HEK293T (cell line): ENCODE measurements around the gene MUC5B.

Experiments used
- CTCF ChIA-PET: fragments of 350-600 bp; formaldehyde crosslinking; extraction: SDS; loops from one replicate; lab custom pipeline; 2021; ENCODE audit warnings: antibody characterized with exemption, inconsistent platforms; lab: Yijun Ruan, JAX
- POLR2A ChIA-PET: fragments of 350-600 bp; formaldehyde crosslinking; extraction: SDS; loops from one replicate; lab custom pipeline; 2020; ENCODE audit warnings: antibody characterized with exemption, inconsistent platforms; lab: Yijun Ruan, JAX
- DNase-seq: peaks from one replicate; pipeline ENCODE4 v3.0.0; 2012; ENCODE audit warnings: mixed read lengths; ENCODE audit errors: extremely low spot score
- ARNT ChIP-seq: fragments of 450-650 bp; IDR thresholded peaks from 2 replicates; pipeline ENCODE4 v1.6.1; 2017; ENCODE audit warnings: mild to moderate bottlenecking
- BHLHE40 ChIP-seq: fragments of 450-650 bp; IDR thresholded peaks from 2 replicates; pipeline ENCODE4 v1.6.1; 2016; ENCODE audit warnings: mild to moderate bottlenecking, moderate library complexity, borderline replicate concordance
- CTBP1 ChIP-seq: fragments of 450-650 bp; IDR thresholded peaks from 2 replicates; pipeline ENCODE4 v1.6.1; 2016; ENCODE audit warnings: borderline replicate concordance
- ELF4 ChIP-seq: fragments of 450-650 bp; IDR thresholded peaks from 2 replicates; pipeline ENCODE4 v1.6.1; 2017; ENCODE audit warnings: antibody characterized with exemption
- FOXA1 ChIP-seq: fragments of 450-650 bp; IDR thresholded peaks from 2 replicates; pipeline ENCODE4 v1.6.1; 2016; ENCODE audit warnings: mild to moderate bottlenecking
- FOXK2 ChIP-seq: fragments of 450-650 bp; IDR thresholded peaks from 2 replicates; pipeline ENCODE4 v1.6.1; 2016; ENCODE audit warnings: mild to moderate bottlenecking
- FOXM1 ChIP-seq: fragments of 450-650 bp; IDR thresholded peaks from 2 replicates; pipeline ENCODE4 v1.6.1; 2017; ENCODE audit warnings: mild to moderate bottlenecking, borderline replicate concordance
- HDGF ChIP-seq: fragments of 450-650 bp; IDR thresholded peaks from 2 replicates; pipeline ENCODE4 v1.6.1; 2017; ENCODE audit warnings: antibody characterized with exemption, borderline replicate concordance
- L3MBTL2 ChIP-seq: fragments of 450-650 bp; conservative IDR thresholded peaks from 2 replicates; pipeline ENCODE4 v1.6.1; 2016; ENCODE audit warnings: mild to moderate bottlenecking
- LEF1 ChIP-seq: fragments of 450-650 bp; IDR thresholded peaks from 2 replicates; pipeline ENCODE4 v1.6.1; 2017; ENCODE audit warnings: mild to moderate bottlenecking, borderline replicate concordance
- NFRKB ChIP-seq: fragments of 450-650 bp; IDR thresholded peaks from 2 replicates; pipeline ENCODE4 v1.6.1; 2016; ENCODE audit warnings: mild to moderate bottlenecking, moderate library complexity
- PKNOX1 ChIP-seq: fragments of 450-650 bp; IDR thresholded peaks from 2 replicates; pipeline ENCODE4 v1.6.1; 2016
- SP1 ChIP-seq: fragments of 450-650 bp; IDR thresholded peaks from 2 replicates; pipeline ENCODE4 v1.6.1; 2017
- SUZ12 ChIP-seq: fragments of 450-650 bp; IDR thresholded peaks from 2 replicates; pipeline ENCODE4 v1.6.1; 2016; ENCODE audit warnings: mild to moderate bottlenecking
- TARDBP ChIP-seq: fragments of 450-650 bp; IDR thresholded peaks from 2 replicates; pipeline ENCODE4 v1.6.1; 2016
- ZNF384 ChIP-seq: fragments of 450-650 bp; IDR thresholded peaks from 2 replicates; pipeline ENCODE4 v1.6.1; 2016

MUC5B gene

GRCh38 chr11:1220941-1221721, 1.7 kb upstream of the MUC5B start:
- DNase-seq = no peak
- no peak for TF ChIP-seq TARDBP
- no peak for TF ChIP-seq CTBP1
- TF ChIP-seq FOXA1 = no peak
- no peak for TF ChIP-seq ZNF384
- TF ChIP-seq HDGF = no peak
- TF ChIP-seq ARNT = no peak
- no peak for TF ChIP-seq LEF1
- TF ChIP-seq FOXK2 = no peak
- no peak for TF ChIP-seq BHLHE40
- TF ChIP-seq ELF4 = no peak
- TF ChIP-seq PKNOX1 = no peak
- no peak for TF ChIP-seq L3MBTL2
- no peak for TF ChIP-seq FOXM1
- no peak for TF ChIP-seq NFRKB
- no peak for TF ChIP-seq SP1
- CTCF ChIA-PET = interaction anchor here (1.4 kb wide), 1 partner anchor 17 kb away, joined by 3 read pairs; no protein-coding TSS in a partner anchor
- POLR2A ChIA-PET = no interaction called here

- CTCF ChIA-PET = interaction anchor here (1.4 kb wide), 1 partner anchor 17 kb away, joined by 3 read pairs; no protein-coding TSS in a partner anchor
Measured at GRCh38 chr11:1221848-1222311, 986 bp upstream of the MUC5B start.

GRCh38 chr11:1223346-1224110, 662 bp downstream of the MUC5B start:
- CTCF ChIA-PET = no interaction called here
- TF ChIP-seq FOXA1 (no peak), SP1 (no peak), SUZ12 (no peak), TARDBP (no peak), FOXK2 (no peak), ZNF384 (no peak), PKNOX1 (no peak), HDGF (no peak)
- POLR2A ChIA-PET = no interaction called here
- no peak for DNase-seq

More at GRCh38 chr11:1221848-1222311, 986 bp upstream of the MUC5B start:
- no peak for DNase-seq
- TF ChIP-seq ELF4 = no peak
- TF ChIP-seq PKNOX1 = no peak
- no peak for TF ChIP-seq CTBP1
- no peak for TF ChIP-seq NFRKB
- POLR2A ChIA-PET = no interaction called here

- CTCF ChIA-PET = no interaction called here
- no peak for DNase-seq
- POLR2A ChIA-PET = no interaction called here
- TF ChIP-seq ZNF384 (no peak), L3MBTL2 (no peak), NFRKB (no peak), LEF1 (no peak), SUZ12 (no peak), SP1 (no peak)
Measured at GRCh38 chr11:1224111-1224490, 1.2 kb downstream of the MUC5B start.

GRCh38 chr11:1224491-1225385, 1.9 kb downstream of the MUC5B start:
- ChIA-PET CTCF (interaction anchor here (0.6 kb wide), 1 partner anchor 214 kb away, joined by 3 read pairs; no protein-coding TSS in a partner anchor), POLR2A (no interaction called here)
- no peak for TF ChIP-seq SP1
- TF ChIP-seq L3MBTL2 = no peak
- no peak for TF ChIP-seq FOXM1
- DNase-seq = no peak
